Skeletal muscle tissue (tissue), 4 donors: ENCODE measurements around the gene CARD11. TPM values are rescaled to one million over a fixed set of nuclear protein-coding genes. Genes with fewer than 3 reads are reported as not detected.

Experiments
- H3K27ac ChIP-seq: one replicate; pipeline ENCODE4 v1.7.0; 2013; ENCODE audit warnings: mild to moderate bottlenecking, low read depth, low read length, inconsistent platforms
- H3K27me3 ChIP-seq, 3 donors: one replicate each; pipeline ENCODE4 v1.7.0; 2013; ENCODE audit warnings: low read length in 3 of 3; ENCODE audit not compliant: control insufficient read depth in 3 of 3, insufficient read depth in 3 of 3
- H3K36me3 ChIP-seq, 3 donors: one replicate each; pipeline ENCODE4 v1.7.0; 2013; ENCODE audit warnings: low read length in 3 of 3; ENCODE audit not compliant: control insufficient read depth in 3 of 3, insufficient read depth in 3 of 3
- H3K4me1 ChIP-seq, 3 donors: one replicate each; pipeline ENCODE4 v1.7.0; 2013; ENCODE audit warnings: low read length in 3 of 3, mild to moderate bottlenecking in 3 of 3; ENCODE audit not compliant: control insufficient read depth in 3 of 3, insufficient read depth in 3 of 3
- H3K4me3 ChIP-seq, 3 donors: one replicate each; pipeline ENCODE4 v1.7.0; 2013; ENCODE audit warnings: low read length in 3 of 3
- H3K9ac ChIP-seq, 3 donors: one replicate each; pipeline ENCODE4 v1.7.0; 2013; ENCODE audit warnings: low read length in 3 of 3, mild to moderate bottlenecking in 3 of 3, moderate library complexity in 2 of 3, low read depth in 1 of 3
- H3K9me3 ChIP-seq, 3 donors: one replicate each; pipeline ENCODE4 v1.7.0; 2013; ENCODE audit warnings: low read length in 3 of 3; ENCODE audit not compliant: control insufficient read depth in 3 of 3
- total RNA-seq: library from RNA; depleted of rRNA; stranded (reverse); fragments of >200 nt; gene quantifications from one replicate; pipeline ENCODE4 v1.2.3, GENCODE V29; 2014
- donor health status: Osteomylitis.

CARD11 gene
- total RNA-seq, 1 donor from 2014 or later = 1.0 TPM

- Histone ChIP-seq H3K27me3 (peaks cover 0 to 5% (median 3%) of the 10 kb centered on the region in 3 donors), H3K4me1 (no peaks in the 10 kb centered on the region), H3K9me3 (peaks cover 0 to 4% (median 2%) of the 10 kb centered on the region in 3 donors), H3K4me3 (no peak overlapping the region), H3K36me3 (no peaks in the 10 kb centered on the region), H3K27ac (no peak overlapping the region), H3K9ac (no peak overlapping the region)
Measured at GRCh38 chr7:3067193-3067592, 23.5 kb upstream of the CARD11 start.

GRCh38 chr7:3066506-3066905, 22.8 kb upstream of the CARD11 start:
- Histone ChIP-seq H3K9me3 (peaks cover 0 to 4% (median 2%) of the 10 kb centered on the region in 3 donors), H3K27me3 (peaks cover 0 to 5% (median 3%) of the 10 kb centered on the region in 3 donors), H3K27ac (no peak overlapping the region), H3K9ac (no peak overlapping the region), H3K36me3 (no peaks in the 10 kb centered on the region), H3K4me3 (no peak overlapping the region), H3K4me1 (no peaks in the 10 kb centered on the region)

DNA sequence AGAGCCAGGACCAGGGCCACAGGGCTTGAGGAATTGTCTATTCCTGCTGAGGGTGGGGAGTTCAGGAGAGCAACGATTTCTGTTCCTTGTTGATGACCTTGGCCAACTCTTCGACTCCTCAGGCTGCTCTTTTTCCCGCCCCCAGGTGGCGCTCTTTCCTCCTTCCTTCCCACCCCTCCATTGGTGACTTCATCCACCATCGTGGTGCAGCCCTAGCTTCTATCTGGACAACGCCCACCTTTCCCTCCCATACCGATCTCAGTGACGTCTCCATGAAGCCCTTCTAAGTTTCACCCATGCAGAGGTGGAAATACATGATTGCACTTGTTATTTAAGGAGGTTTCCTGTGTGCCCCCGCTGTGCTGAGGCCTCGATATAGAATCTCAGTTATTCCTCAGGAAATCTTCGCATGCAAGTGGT, 22.1 kb upstream of the CARD11 start:
- Histone ChIP-seq H3K4me3 (no peak overlapping the region), H3K9ac (no peak overlapping the region), H3K27ac (no peak overlapping the region), H3K4me1 (no peaks in the 10 kb centered on the region), H3K27me3 (peaks cover 0 to 5% (median 3%) of the 10 kb centered on the region in 3 donors), H3K36me3 (no peaks in the 10 kb centered on the region), H3K9me3 (peaks cover 0 to 4% (median 2%) of the 10 kb centered on the region in 3 donors)

DNA sequence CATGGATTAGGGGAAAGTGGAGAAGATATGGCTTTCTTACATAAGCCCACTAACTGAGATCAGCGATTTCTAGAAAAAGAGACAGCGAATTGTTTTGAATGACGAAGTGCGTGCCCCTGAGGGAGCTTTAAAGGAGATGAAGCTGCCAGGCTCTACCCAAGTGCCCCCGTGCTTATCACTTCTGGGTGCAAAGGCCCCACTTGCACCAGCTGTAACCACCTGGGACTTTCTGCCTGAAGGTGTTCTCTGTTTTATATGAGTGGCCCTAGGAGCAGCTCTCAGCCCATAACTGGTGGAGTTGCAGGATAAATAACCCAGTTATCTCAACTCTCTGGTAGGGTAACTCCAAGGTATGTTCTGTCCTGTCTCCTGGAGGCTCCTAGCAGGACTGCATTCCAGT, 20.4 kb upstream of the CARD11 start:
- H3K27me3 ChIP-seq = peaks cover 0 to 5% (median 3%) of the 10 kb centered on the region in 3 donors
- no peaks in the 10 kb centered on the region for H3K36me3 ChIP-seq
- H3K9me3 ChIP-seq = no peaks in the 10 kb centered on the region
- no peaks in the 10 kb centered on the region for H3K4me1 ChIP-seq
- H3K27ac ChIP-seq = no peak overlapping the region
- H3K9ac ChIP-seq = no peak overlapping the region
- no peak overlapping the region for H3K4me3 ChIP-seq

- H3K36me3 ChIP-seq = no peaks in the 10 kb centered on the region
- H3K4me1 ChIP-seq = no peaks in the 10 kb centered on the region
- H3K27ac ChIP-seq = no peak overlapping the region
- H3K27me3 ChIP-seq = peaks cover 0 to 5% (median 3%) of the 10 kb centered on the region in 3 donors
- no peak overlapping the region for H3K4me3 ChIP-seq
- no peak overlapping the region for H3K9ac ChIP-seq
- H3K9me3 ChIP-seq = no peaks in the 10 kb centered on the region
Measured at GRCh38 chr7:3063016-3063753, 19.5 kb upstream of the CARD11 start.

DNA sequence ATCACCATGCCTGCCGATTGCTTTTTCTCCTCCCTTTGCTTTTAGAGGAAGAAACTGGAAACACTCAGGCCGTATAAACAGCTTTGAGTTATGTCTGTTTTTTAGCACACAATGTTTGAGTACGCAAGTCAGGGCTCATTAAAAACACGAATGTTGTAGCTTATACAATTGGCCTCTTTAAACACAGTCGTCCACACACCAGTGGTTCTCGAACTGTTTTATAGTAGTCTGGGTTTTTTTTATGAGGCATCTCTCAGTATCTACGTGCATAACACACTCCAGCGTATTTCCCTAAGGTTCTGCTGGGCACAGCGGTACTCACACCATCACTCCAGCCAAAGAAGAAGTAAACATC, 13.4 kb upstream of the CARD11 start:
- H3K27ac ChIP-seq = no peak overlapping the region
- no peak overlapping the region for H3K9ac ChIP-seq
- H3K36me3 ChIP-seq = no peaks in the 10 kb centered on the region
- peaks cover 0 to 18% (median 2%) of the 10 kb centered on the region in 3 donors for H3K27me3 ChIP-seq
- H3K9me3 ChIP-seq = peaks cover 0 to 5% (median 3%) of the 10 kb centered on the region in 3 donors
- no peaks in the 10 kb centered on the region for H3K4me1 ChIP-seq
- H3K4me3 ChIP-seq = no peak overlapping the region

GRCh38 chr7:3056234-3057065, 12.8 kb upstream of the CARD11 start:
- H3K36me3 ChIP-seq = no peaks in the 10 kb centered on the region
- no peak overlapping the region for H3K9ac ChIP-seq
- peaks cover 0 to 18% (median 2%) of the 10 kb centered on the region in 3 donors for H3K27me3 ChIP-seq
- H3K9me3 ChIP-seq = peaks cover 0 to 5% (median 3%) of the 10 kb centered on the region in 3 donors
- no peak overlapping the region for H3K4me3 ChIP-seq
- H3K4me1 ChIP-seq = no peaks in the 10 kb centered on the region
- no peak overlapping the region for H3K27ac ChIP-seq

- Histone ChIP-seq H3K36me3 (no peaks in the 10 kb centered on the region), H3K4me3 (no peak overlapping the region), H3K27me3 (peaks cover 0 to 18% (median 2%) of the 10 kb centered on the region in 3 donors), H3K27ac (no peak overlapping the region), H3K4me1 (no peaks in the 10 kb centered on the region), H3K9ac (no peak overlapping the region), H3K9me3 (peaks cover 0 to 5% (median 3%) of the 10 kb centered on the region in 3 donors)
Measured at GRCh38 chr7:3055626-3056025, 12.0 kb upstream of the CARD11 start.

- no peak overlapping the region for H3K27ac ChIP-seq
- H3K36me3 ChIP-seq = no peaks in the 10 kb centered on the region
- no peak overlapping the region for H3K9ac ChIP-seq
- H3K4me3 ChIP-seq = no peak overlapping the region
- H3K4me1 ChIP-seq = no peaks in the 10 kb centered on the region
- H3K9me3 ChIP-seq = peaks cover 0 to 6% (median 0%) of the 10 kb centered on the region in 3 donors
- H3K27me3 ChIP-seq = peaks cover 9 to 22% (median 14%) of the 10 kb centered on the region in 3 donors
Measured at GRCh38 chr7:3042861-3043489, 692 bp downstream of the CARD11 start.
